ENCODE results near the gene TRNT1.

TRNT1 gene

DNA sequence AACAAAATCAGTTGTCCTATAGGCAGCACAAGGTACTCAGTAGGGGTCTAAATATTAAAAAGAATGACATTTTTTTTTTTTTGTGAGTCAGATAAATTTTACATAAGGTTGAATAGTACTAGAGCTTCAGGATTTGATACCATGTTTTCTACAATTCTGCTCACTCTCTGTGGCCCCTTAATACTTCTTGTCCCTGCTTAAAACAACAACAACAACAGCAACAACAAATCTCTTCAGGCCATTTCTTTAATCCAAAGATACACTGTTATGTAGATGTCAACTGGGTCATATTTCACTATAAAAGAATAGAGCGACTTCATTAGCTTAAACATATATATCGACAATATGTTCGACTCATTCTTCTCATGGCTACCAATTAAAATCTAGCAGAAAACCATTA lies 19.6 kb upstream of the TRNT1 start:
- TF ChIP-seq, protein P1, sequence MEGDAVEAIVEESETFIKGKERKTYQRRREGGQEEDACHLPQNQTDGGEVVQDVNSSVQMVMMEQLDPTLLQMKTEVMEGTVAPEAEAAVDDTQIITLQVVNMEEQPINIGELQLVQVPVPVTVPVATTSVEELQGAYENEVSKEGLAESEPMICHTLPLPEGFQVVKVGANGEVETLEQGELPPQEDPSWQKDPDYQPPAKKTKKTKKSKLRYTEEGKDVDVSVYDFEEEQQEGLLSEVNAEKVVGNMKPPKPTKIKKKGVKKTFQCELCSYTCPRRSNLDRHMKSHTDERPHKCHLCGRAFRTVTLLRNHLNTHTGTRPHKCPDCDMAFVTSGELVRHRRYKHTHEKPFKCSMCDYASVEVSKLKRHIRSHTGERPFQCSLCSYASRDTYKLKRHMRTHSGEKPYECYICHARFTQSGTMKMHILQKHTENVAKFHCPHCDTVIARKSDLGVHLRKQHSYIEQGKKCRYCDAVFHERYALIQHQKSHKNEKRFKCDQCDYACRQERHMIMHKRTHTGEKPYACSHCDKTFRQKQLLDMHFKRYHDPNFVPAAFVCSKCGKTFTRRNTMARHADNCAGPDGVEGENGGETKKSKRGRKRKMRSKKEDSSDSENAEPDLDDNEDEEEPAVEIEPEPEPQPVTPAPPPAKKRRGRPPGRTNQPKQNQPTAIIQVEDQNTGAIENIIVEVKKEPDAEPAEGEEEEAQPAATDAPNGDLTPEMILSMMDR (IDR thresholded peaks at IDR 0.05): no peak
- Histone ChIP-seq H3K36me3 (no peaks in the 10 kb centered on the region), H3K4me1 (ENCODE audit: control insufficient read depth in 1 of 2, insufficient read depth in 1 of 2, low read depth in 1 of 2, low read length in 1 of 2) (no peaks in the 10 kb centered on the region), H3K4me3 (ENCODE audit: low read depth in 1 of 2, low read length in 1 of 2) (no peak overlapping the region), H3K27me3 (no peaks in the 10 kb centered on the region), H3K27ac (no peak overlapping the region), H3K9me3 (no peaks in the 10 kb centered on the region)

DNA sequence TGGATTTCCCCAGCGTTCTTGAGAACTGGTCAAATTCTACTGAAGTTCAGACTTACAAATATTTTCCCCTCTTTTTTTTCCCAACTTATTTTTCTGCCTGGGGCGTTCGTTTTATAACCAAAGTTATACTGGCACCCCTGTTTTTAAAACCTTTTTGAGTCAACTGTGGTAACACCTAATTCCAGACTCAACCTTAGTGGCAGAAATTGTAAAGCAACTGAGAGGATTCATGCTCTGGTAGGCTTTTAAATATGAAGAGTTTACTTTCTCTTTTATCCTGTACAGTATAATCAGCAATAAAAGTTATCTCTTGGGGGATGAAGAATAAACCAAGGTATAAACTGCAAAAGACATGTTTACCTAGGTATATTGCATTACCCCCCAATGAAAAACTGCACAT lies 18.9 kb upstream of the TRNT1 start:
- H3K9me3 ChIP-seq: no peaks in the 10 kb centered on the region
- H3K4me1 ChIP-seq (ENCODE audit: control insufficient read depth in 1 of 2, insufficient read depth in 1 of 2, low read depth in 1 of 2, low read length in 1 of 2): no peaks in the 10 kb centered on the region
- H3K4me3 ChIP-seq (ENCODE audit: low read depth in 1 of 2, low read length in 1 of 2): no peak overlapping the region
- no peaks in the 10 kb centered on the region for H3K36me3 ChIP-seq
- TF ChIP-seq, protein P1 (IDR thresholded peaks at IDR 0.05): no peak
- H3K27me3 ChIP-seq: no peaks in the 10 kb centered on the region
- no peak overlapping the region for H3K27ac ChIP-seq

DNA sequence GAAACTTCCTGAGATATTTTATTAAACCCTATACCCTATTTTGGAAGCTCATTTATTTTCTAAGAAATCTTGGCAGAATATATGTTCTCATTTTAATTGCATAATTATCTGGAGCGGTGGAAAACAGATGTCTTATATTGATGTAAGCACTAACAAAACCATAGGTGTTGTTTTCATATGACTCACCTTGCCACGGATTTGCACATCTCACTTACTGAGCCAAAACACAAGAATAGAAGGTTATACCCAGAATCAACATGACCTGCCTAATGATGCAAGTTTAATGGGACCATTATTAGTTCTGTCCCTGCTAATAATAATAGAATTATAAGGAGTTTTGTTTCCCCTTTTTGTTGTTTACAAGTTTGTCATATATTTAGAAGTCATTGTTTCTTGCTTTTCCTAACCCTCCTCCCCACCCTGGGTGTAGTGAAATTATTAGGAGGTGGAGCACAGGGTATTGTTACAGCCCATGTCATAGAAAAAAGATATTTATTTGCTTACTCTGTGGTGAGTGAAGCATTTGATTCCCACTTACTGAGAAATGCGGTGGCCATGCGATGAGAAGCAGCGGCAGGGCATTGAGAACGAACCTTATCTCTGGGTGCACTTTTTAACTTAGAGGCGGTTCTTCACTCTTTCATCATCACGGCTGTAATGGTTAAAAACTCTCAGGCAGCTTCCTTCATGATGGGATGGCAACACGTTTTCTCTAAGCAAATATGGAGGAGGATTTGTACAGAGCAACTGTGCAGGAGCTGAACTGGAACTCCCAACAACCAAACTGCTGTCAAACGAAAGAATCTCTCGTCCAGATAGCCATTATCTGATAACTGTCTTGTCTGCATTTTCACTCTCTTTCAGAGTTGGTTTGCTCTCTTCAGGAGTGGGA lies 17.1 kb upstream of the TRNT1 start:
- Histone ChIP-seq H3K9me3 (no peaks in the 10 kb centered on the region), H3K36me3 (no peaks in the 10 kb centered on the region), H3K27me3 (no peaks in the 10 kb centered on the region), H3K27ac (peak overlapping the region; percentile 10), H3K4me1 (ENCODE audit: control insufficient read depth in 1 of 2, insufficient read depth in 1 of 2, low read depth in 1 of 2, low read length in 1 of 2) (no peaks in the 10 kb centered on the region), H3K4me3 (ENCODE audit: low read depth in 1 of 2, low read length in 1 of 2) (no peak overlapping the region)
- TF ChIP-seq, protein P1 (IDR thresholded peaks at IDR 0.05): no peak

DNA sequence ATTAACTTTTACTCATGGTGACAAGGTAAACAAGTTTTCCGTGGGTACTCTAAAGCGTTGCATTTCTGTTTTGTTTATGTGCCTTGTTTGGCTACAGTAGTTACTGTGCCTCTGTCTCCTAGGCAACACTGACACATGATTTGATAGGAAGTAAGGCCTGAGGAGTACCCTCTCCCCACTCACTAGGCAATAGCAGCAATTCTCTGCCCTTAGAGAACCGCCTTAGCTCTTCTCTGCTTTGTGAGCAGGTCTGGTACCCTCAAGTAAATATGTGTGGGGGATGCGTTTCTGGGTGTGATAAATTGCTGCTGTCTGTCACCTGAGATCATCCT lies 16.5 kb upstream of the TRNT1 start, which contains the start of gene IL5RA:
Gene IL5RA (minus strand): TSS at position 76 of the 332 bp plus-strand sequence. CDS start 5,390 bp downstream, outside the sequence.
- TF ChIP-seq, protein P1 (IDR thresholded peaks at IDR 0.05): no peak
- Histone ChIP-seq H3K27ac (peak within 1 kb of the TSS; percentile 10), H3K27me3 (no peaks in the 10 kb centered on the region), H3K9me3 (no peaks in the 10 kb centered on the region), H3K36me3 (no peaks in the 10 kb centered on the region), H3K4me3 (ENCODE audit: low read depth in 1 of 2, low read length in 1 of 2) (no peak within 1 kb of the TSS), H3K4me1 (ENCODE audit: control insufficient read depth in 1 of 2, insufficient read depth in 1 of 2, low read depth in 1 of 2, low read length in 1 of 2) (no peaks in the 10 kb centered on the region)

DNA sequence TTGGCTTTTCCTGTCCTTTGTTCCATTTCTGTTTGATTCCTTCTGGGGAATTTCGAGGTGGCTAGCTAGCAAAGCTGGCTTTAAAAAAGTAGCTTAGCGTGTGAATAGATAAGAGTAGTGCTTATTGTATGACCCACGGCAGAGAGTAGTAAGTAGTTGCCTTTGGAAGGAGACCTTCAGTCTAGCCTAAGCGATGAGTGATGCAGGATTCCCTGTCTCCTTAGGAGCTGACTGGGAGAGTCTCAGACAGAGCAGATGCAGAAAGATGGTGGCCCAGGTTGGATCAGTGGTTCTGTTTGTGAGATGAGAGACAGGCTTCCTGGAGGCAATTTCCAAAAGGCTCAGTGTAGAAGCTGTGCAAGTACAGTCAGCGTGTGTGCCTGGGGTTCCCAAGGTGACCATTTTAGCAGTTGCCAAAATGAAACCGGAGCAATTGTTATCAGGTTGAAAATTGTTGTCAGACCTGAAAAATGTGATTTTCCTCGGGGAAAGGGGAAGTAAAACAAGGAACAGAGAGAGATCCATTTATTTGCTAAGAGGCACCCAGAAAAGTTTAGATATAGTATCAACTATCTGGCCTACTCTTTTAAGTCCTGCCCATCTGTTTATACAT lies 15.9 kb upstream of the TRNT1 start:
- TF ChIP-seq, protein P1 (IDR thresholded peaks at IDR 0.05): no peak
- H3K27ac ChIP-seq: no peak overlapping the region

More for the DNA sequence above, 15.9 kb upstream of the TRNT1 start:
- Histone ChIP-seq H3K27me3 (no peaks in the 10 kb centered on the region), H3K4me3 (ENCODE audit: low read depth in 1 of 2, low read length in 1 of 2) (no peak overlapping the region), H3K4me1 (ENCODE audit: control insufficient read depth in 1 of 2, insufficient read depth in 1 of 2, low read depth in 1 of 2, low read length in 1 of 2) (no peaks in the 10 kb centered on the region), H3K36me3 (no peaks in the 10 kb centered on the region), H3K9me3 (no peaks in the 10 kb centered on the region)

All from neutrophil (primary cell).